ENCODE data around the gene ANKRD35.
"Not testable (repeated sequence)": the region's sequence is repeated elsewhere in the genome, so short reads cannot be mapped to it uniquely, and the experiment has no call there.

The ANKRD35 gene, protein sequence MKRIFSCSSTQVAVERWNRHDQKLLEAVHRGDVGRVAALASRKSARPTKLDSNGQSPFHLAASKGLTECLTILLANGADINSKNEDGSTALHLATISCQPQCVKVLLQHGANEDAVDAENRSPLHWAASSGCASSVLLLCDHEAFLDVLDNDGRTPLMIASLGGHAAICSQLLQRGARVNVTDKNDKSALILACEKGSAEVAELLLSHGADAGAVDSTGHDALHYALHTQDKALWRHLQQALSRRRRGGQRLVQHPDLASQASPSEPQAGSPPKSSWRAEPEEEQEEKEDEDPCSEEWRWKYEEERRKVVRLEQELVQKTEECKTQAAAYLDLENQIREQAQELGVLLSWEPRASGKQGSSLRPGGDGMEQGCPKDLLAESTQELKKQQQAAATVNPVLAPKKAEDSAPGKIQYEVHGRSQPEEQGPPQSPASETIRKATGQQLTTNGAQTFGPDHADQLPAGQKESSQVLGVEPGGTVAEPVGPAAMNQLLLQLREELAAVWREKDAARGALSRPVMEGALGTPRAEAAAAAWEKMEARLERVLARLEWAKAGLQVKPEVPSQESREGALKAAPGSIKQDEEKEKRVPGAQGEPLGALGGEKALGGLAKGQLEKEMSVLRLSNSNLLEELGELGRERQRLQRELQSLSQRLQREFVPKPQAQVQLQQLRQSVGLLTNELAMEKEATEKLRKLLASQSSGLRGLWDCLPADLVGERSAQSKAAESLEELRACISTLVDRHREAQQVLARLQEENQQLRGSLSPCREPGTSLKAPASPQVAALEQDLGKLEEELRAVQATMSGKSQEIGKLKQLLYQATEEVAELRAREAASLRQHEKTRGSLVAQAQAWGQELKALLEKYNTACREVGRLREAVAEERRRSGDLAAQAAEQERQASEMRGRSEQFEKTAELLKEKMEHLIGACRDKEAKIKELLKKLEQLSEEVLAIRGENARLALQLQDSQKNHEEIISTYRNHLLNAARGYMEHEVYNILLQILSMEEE

DNA sequence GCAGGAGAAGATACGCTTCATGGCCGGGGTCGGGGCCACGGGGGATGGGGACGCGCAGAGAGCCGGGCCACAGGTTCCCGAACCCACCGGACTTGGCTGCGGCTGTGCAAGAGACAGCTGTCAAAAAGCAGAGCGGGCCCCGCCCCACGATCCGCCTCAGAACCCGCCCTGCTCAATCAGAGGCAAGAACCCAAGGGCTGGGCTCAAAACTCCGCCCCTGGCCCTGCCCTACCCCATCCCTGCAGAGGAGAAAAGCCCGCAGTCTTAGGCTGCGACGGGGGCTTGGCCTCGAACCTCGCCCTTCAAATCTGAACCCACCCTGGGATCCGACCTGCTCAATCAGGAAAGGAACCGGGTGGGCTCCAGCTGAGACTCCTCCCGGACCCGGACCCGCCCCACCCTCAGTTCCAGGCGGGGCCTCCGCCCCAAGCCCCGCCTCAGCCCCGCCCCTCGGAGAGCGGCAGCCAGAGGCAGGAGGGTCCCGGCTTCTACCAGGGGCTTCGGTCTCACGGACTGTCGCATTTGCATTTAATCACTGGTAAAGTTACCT is at the start of gene ANKRD35:
ANKRD35 (minus strand) TSS at position 129 of the 550 bp plus-strand sequence; CDS start at position 21, 108 bp downstream.
- DNase-seq = peak; percentile 93

DNA sequence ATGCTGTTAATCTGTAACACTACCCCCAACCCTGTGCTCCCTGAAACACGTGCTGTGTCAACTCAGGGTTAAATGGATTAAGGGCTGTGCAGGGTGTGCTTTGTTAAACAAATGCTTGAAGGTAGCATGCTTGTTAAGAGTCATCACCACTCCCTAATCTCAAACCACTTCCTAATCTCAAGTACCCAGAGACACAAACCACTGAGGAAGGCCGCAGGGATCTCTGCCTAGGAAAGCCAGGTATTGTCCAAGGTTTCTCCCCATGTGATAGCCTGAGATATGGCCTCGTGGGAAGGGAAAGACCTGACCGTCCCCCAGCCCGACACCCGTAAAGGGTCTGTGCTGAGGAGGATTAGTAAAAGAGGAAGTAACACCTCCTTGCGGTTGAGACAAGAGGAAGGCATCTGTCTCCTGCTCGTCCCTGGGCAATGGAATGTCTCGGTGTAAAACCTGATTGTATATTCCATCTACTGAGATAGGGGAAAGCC is 46.9 kb upstream of the ANKRD35 start:
- DNase-seq = peak; percentile 11

DNA sequence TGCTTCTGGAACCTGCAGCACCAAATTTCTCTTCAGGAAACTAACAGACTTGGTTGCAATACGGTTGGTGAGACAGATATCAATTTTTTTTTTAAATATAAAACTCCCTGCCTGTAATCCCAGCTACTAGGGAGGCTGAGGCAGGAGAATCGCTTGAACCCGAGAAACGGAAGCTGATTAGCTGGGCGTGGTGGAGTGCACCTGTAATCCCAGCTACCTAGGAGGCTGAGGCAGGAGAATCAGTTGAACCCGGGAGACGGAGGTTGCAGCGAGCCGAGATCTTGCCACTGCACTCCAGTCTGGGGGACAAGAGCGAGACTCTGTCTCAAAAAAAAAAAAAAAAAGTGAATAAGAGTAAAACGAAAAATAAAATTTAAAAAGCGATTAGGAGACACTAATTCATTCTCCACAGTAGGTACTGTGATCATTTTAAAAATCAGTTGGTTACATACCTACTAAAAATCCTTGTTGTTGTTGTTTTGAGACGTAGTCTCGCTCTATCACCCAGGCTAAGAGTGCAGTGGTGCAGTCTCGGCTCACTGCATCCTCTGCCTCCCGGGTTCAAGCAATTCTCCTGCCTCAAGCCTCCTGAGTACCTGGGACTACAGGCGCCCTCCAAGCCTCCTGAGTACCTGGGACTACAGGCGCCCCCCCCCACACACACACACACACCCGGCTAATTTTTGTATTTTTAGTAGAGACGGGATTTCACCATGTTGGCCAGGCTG is 42.4 kb upstream of the ANKRD35 start:
- DNase-seq = peak; percentile 14

DNA sequence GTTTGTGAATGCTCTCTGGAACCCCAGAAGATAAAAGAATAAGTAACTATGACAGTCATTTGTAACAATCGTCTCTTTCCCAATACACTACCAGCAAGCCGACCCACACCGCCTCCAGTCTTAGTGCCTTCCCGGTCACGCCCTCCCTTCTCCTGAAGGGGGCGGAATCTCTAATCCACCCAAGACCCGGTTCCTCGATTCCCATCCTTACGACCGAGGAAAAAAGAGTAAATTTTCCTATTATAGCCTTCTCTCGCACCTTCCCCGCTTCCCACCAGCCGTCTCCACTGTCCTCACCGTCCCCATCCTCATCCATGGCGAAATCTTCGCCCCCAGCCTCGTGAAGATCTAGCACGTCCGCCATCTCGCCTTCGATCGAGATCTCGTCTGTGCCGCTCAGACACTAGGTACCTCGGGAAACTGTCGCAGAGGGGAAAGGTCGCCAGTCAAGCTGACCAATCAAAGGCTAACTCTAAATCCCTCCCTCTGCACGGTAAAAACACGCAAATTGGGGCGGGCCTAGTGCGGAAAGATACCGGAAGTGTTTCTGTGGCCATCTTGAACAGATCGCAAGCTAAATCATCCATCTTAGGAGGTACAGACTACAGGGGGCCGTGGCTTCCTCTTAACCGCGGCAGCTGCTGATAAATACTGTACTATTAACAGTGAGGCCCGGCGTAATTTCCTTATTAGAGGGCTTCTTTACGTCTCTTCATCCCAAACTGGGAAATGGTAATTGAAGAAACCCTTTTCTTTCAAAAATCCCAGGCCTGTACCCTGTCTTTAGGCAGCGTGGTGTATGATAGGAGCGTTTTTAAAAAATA is 41.6 kb upstream of the ANKRD35 start, which contains the start of gene RBM8A:
RBM8A (minus strand) TSS at position 422 of the 824 bp plus-strand sequence; CDS start at position 364, 58 bp downstream.
- peak; percentile 95 for DNase-seq

DNA sequence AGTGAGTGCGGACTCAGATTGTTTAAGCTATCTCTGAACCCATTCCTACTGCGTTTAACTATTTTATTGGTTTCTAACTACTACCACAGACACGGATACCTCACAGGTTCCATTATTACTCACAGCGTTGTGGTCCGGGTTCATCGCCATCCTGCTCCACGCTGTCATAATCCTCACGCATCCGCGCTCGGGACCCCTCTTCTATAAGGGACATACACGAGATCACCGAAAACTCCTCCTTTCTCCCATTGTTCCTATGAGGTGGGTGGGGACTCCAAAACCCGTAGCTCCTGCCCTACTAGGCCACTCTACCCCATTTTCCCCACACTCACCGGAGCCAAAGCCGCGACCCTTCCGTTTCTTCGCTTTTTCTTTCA is 41.0 kb upstream of the ANKRD35 start:
- peak; percentile 8 for DNase-seq

DNA sequence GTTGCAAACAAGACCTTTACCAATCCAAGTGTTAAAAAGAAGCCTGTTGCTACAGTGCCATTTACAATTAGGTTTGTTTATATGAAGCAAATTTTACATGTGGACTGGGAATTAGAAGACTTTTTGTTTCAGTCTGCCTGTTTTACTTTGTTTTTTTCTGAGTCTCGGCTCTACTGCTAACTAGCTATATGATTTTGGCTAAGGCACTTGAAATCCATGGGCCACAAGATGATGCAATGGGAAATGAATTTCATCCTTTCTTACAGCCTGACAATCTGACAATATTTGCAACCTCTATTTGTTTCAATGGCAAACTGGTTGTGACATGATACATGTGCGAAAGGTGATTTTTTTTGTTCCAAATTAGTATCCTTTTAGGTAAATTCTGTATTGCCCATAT is 36.6 kb upstream of the ANKRD35 start:
- no peak for DNase-seq

DNA sequence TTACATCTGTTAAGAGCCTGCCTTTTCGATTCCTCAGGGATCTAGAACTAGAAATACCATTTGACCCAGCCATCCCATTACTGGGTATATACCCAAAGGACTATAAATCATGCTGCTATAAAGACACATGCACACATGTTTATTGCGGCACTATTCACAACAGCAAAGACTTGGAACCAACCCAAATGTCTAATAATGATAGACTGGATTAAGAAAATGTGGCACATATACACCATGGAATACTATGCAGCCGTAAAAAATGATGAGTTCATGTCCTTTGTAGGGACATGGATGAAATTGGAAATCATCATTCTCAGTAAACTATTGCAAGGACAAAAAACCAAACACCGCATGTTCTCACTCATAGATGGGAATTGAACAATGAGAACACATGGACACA is 34.6 kb upstream of the ANKRD35 start:
- not testable (repeated sequence) for DNase-seq

DNA sequence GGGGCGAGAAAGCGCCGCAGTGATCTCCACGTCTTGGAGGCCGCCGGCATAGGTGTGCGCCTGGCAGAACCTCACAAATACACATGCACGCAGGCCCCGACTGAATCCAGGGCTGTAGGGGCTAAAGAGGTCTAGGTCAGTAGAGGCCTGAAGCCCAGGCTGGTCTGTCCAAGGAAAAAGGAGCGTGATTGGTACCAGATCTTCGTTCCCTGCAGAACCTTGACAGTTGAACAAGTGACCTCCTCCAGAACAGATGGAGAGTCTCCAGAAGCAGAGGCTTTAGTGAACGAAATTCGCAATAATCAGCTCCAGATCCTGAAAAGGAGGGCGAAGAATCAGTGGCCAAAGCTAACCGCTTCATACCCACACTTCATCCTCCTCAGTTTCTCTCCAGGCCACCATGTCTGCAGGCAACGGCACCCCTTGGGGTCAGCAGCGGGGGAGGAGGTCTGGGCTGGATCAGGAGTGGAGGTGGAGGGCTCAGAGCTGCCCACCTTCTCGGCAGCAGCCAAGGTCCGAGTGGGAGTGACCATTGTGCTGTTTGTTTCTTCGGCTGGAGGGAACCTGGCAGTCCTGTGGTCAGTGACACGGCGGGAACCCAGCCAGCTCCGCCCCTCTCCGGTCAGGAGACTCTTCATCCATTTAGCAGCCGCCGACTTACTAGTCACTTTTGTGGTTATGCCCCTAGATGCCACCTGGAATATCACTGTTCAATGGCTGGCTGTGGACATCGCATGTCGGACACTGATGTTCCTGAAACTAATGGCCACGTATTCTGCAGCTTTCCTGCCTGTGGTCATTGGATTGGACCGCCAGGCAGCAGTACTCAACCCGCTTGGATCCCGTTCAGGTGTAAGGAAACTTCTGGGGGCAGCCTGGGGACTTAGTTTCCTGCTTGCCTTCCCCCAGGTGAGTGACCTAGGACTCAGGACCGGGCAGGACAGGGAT is 33.6 kb upstream of the ANKRD35 start:
- DNase-seq = peak; percentile 10

DNA sequence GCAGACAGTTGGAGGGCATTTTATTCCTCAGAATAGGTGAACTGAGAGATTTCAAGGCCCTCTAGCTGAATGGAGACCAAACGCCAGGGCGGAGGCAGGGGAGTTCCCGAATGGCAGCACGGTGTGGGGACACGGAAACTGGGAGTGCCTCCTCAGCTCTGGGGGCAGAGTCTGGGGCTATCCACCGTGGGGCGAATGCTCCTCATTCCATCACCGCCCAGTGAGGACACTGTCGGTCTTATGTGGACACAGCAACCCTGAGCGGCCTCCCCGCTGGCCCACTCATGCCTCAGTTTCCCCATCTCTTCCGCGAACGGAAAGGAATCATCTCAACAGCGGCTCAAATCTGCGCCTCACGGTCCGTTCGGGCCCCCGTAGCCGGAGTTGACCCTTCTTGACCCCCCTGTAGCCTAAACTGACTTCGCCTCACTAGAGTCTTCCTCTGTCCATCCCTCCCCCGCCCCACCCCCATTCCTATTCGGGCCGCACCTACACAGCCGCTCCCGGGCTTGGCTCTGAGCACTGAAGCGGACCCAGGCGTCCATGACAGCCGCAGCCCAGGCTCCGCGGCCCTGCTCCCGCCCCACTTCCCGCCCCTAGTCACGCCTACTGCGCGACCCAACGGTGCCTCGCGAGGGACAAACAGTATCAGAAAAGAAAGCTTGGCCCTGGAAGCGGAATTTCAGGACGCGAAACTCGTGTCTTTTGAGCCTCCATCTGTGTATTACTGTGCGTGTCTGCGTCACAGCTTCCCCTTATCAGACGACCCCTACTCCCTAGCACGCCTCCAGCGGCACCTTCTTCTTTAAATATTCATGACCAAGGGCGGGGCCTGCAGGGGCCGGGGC is 32.7 kb upstream of the ANKRD35 start, which contains the start of gene PEX11B:
PEX11B (minus strand) TSS at position 574 of the 848 bp plus-strand sequence; CDS start at position 545, 29 bp downstream.
- DNase-seq = peak; percentile 95

DNA sequence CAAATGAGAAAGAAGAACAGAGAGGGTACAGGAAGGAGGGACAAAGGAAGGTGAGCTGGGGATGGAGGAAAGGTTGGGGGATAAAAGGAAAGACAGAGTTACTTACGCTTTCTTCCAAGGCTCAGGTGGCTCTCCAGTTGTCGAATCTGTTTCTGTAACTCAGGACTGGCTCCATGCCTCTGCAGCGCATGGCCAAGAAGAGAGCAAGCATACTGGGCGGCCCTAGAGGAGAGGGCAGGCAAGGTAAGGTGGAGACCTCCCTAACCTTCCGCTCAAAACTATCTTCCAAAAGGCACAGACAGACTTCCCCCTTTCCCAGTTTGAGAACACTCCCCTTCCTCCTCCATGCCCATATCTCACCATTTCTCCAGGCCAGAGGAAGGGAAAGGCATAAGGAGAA is 31.9 kb upstream of the ANKRD35 start:
- DNase-seq = no peak

DNA sequence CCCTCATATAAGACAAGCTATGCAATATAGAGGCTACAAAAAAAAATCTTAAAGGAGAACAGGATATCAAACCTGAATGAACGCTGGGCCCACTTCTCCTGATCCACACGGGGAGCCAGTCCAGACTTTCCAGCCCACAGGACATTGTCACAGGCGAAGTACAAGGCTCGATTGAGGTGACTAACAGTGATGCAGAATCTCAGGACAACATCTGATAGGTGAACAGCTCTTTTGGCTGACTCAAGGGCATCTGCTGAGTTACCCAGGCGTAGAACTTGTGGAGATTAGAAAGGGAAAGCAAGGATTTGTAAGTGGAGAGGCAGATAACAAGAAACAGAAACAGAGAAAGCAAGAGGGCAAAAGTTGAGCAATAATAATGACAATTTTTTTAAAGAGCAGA is 31.1 kb upstream of the ANKRD35 start:
- no peak for DNase-seq

DNA sequence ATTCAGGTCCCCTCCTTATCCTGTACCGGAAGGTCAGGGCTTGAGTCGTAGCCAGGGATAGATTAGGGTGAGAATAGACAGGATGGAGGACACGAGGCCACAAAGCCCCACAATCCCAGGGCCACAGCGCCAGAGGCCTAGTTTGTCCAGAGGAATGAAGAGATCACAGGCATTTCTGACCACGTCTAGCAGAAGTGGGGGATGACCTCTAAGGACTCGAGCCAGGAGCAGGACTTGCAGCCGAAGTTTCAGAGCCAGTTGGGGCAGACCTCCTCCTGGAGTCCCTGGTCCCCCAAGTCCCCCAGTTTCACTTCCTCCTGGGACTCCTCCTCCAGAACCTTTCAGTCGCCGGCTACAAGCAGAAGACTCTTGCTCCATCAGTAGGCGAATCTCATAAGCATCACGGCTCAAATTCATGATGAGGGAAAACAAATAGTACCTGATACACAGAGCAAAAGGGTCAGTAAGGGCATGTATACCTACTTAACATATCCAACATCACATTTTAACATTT is 26.5 kb upstream of the ANKRD35 start:
- no peak for DNase-seq

DNA sequence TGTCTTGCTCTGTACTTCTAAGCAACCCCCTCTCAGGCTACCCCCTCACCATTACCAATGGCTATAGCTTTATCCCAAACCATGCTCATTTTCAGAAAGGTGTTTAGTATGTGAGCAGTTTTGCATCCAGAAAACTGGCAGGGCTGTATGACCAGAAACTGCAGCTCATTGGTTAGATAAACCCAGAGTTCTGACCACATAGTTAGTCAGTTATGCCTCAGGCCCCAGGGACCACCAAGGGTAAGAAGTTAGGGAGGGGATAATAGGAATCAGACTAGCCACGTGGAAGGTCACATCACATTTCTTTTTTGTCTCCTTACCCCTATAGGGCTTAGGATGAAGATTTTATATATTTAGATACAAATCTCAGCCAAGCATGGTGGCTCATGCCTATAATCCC is 23.0 kb upstream of the ANKRD35 start:
- DNase-seq = no peak

DNA sequence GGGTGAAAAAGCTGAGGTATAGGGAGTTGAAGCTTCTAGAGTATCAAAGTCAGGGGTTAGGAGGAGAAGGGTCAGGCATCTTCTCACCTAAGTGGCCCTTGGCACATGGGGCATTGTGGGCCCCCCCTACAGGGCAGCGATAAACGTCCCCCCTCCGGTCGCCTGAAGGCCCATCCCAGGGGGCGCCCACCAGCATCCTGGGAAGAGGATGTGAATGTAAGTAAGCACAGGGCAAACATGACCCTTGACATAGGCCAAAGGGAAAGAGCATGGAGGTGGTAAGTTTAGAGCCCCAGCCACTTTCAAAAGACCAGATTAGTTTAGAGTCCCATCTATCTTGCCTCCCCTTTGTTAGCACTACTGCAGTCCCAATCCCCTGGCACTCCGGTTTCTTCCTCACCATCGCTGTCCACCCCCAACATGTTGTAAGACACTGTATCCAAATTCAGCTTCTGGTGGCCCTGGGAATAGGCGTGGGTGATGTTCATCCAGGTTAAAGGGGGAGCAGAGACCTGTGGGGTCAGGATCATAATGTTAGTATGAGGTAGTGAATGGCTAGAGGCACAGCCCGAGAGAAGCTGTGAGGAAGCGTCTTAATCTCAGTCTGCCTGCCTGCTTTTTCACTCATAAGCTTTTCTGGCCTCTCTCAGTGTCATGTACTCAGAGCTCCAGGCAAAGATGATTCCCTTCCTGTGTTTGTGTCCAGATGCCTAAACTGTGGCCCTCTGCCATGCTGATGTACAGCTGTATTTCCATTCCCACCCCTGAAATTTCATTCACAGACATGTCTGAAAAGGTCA is 21.5 kb upstream of the ANKRD35 start:
- DNase-seq = no peak

DNA sequence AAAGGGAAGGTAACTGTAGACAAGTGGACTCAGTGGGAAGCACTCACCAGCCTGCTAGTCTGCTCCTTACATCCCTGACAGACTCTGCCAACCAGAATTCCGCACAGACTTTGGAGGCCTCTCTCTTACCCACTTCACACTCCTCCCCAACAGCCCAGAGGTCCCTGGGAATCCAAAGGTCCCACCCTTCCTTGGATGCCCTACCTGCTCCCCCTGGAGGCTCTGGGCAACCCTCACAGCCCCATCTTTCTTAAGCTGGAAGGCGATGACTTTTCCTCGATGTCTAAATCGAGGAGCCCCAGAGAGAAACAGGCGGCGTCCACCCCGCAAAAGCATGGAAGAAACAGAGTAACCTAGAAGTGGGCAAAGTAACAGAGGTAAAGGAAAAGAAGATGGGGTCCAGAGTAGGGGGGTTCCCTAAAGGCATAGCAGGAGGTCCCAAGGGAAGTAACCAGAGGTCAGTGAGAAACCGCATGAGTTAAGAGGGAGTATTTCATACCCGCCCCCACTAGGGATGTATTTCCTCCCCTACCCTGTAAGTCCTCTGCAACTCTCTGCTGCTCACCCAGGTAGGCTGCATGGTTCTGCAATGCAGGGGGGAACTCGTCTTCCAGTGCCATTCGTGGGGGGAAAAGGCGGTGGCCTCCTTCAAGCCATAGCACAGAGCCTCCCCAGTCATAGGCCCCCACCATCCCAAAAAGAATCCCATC is 15.8 kb upstream of the ANKRD35 start:
- no peak for DNase-seq

DNA sequence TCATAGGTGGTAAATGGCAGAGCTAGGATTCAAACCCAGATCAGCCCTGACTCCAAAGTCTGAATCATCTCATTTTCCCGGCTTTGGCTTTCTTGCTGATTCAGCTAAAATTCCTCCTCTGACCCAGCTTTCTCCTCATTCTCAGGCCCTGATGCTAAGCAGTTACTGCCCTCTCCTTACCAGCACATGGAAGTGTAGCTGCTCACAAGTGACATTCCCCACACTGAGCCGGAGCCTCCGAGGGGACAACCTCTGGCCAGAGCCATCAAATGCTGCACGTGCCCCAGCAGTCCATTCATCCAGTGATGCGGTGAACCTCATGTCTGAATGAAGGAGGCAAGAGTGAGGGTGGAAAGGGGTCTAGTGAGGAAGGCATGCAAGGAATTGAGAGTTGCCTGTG is 13.1 kb upstream of the ANKRD35 start:
- no peak for DNase-seq

DNA sequence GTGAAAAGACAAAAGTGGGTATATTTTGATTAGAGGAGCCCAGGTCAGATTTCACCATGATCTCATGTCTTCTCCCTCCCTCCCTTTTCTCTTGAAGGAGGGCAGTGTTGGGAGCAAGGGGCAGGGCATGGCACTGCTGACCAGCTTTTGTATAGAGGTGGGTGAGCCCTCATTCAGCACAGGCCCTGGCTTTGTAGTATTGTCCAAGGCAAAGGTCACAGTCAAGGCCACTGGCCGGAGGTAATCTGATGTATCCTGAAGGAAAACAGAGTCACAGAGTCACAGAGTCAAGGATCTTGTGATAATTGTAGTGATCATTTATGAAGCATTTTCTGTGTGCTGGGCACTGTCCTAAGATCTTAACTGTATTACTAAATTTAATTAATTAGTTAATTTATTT is 12.3 kb upstream of the ANKRD35 start:
- no peak for DNase-seq

Data from CD4-positive, alpha-beta T cell treated with Interleukin-6 for 4 hours (primary cell).